HepG2 (cell line): ENCODE results near the gene SENP7. TPM values are rescaled to one million over a fixed set of nuclear protein-coding genes. Genes with fewer than 3 reads are reported as not detected.

Experiments
- FIP1L1 ChIP-seq: fragments of 200-400 bp; formaldehyde crosslinking; IDR thresholded peaks from 2 replicates; pipeline ENCODE4 v1.6.1; 2018; ENCODE audit warnings: low read depth, mild to moderate bottlenecking, low read length, moderate library complexity, borderline replicate concordance; ENCODE audit not compliant: insufficient read depth
- TAF1 ChIP-seq: sonication (generic); formaldehyde crosslinking; IDR thresholded peaks from 2 replicates; pipeline ENCODE4 v1.4.0; 2020; ENCODE audit warnings: missing genetic modification reagents
- XBP1 ChIP-seq: sonication (generic); formaldehyde crosslinking; IDR thresholded peaks from 2 replicates; pipeline ENCODE4 v1.5.0; 2020; ENCODE audit warnings: missing genetic modification reagents
- polyA plus RNA-seq, 8 experiments: library from polyadenylated mRNA; depleted of rRNA in 3 of 8; stranded (reverse) in 7 of 8; unstranded in 1 of 8; fragments of >200 nt; fragmentation: Illumina TruSeq in 4 of 8; extraction: Trizol in 4 of 8; gene quantifications; 2 replicates each; pipeline versions ENCODE4 v1.2.1 to v1.2.3, GENCODE V29; 2011 to 2016; ENCODE audit warnings: low read depth in 4 of 8, missing spikeins in 1 of 8, mixed read lengths in 1 of 8; ENCODE audit not compliant: insufficient read depth in 1 of 8
- total RNA-seq, 5 experiments: library from RNA; depleted of rRNA; stranded (reverse); fragments of >200 nt; fragmentation: Illumina TruSeq; extraction: Trizol; gene quantifications; 2 replicates each; pipeline ENCODE4 v1.2.3, GENCODE V29; 2016; ENCODE audit warnings: low read depth in 1 of 5
- TF ChIP-seq, protein P1 (sequence below): sonication (generic); formaldehyde crosslinking; IDR thresholded peaks from 2 replicates; pipeline ENCODE4 v1.8.0; 2022; ENCODE audit warnings: missing genetic modification reagents, mild to moderate bottlenecking, borderline replicate concordance
- TF ChIP-seq, protein P2 (sequence below): sonication (generic); formaldehyde crosslinking; IDR thresholded peaks from 2 replicates; pipeline ENCODE4 v1.4.0; 2020; ENCODE audit warnings: missing genetic modification reagents
- TF ChIP-seq, protein P3 (sequence below): sonication (generic); formaldehyde crosslinking; IDR thresholded peaks from 2 replicates; pipeline ENCODE4 v1.4.0; 2020; ENCODE audit warnings: mild to moderate bottlenecking, missing genetic modification reagents
- TF ChIP-seq, protein P4 (sequence below): sonication (generic); formaldehyde crosslinking; IDR thresholded peaks from 2 replicates; pipeline ENCODE4 v1.5.1; 2020; ENCODE audit warnings: mild to moderate bottlenecking, missing genetic modification reagents
- TF ChIP-seq, protein P5 (sequence below): IDR thresholded peaks from 2 replicates; pipeline ENCODE4 v1.6.1; 2016; ENCODE audit warnings: low read depth, control low read depth
- TF ChIP-seq, protein P6 (sequence below): IDR thresholded peaks from 2 replicates; pipeline ENCODE4 v1.6.1; 2012; ENCODE audit warnings: low read length, improper control_type of control experiment
- TF ChIP-seq, protein P7 (sequence below): sonication (generic); formaldehyde crosslinking; IDR thresholded peaks from 2 replicates; pipeline ENCODE4 v1.9.0; 2021; ENCODE audit warnings: missing genetic modification reagents, mild to moderate bottlenecking, borderline replicate concordance

The SENP7 gene
- total and polyA plus RNA-seq, 2 of the 13 experiments (the other 11 are each of a cell fraction or from before 2014, with no cell fraction given), result 9.1 to 10.3 TPM

DNA sequence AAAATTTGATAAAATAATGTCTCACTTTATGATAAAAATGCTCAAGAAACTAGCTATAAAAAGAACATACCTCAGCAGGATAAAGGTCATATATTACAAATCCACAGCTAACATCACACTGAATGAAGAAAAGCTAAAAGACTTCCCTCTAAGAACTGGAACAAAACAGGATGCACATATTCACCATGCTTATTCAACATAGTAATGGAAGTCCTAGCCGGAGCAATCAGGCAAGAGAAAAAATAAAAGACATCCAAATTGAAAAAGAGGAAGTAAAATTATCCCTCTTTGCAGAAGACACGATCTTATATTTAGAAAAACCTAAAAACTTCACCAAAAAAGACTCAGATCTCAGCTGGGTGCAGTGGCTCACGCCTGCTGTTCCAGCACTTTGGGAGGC, 34.0 kb downstream of the SENP7 start (continued):
- TF ChIP-seq, protein P1, sequence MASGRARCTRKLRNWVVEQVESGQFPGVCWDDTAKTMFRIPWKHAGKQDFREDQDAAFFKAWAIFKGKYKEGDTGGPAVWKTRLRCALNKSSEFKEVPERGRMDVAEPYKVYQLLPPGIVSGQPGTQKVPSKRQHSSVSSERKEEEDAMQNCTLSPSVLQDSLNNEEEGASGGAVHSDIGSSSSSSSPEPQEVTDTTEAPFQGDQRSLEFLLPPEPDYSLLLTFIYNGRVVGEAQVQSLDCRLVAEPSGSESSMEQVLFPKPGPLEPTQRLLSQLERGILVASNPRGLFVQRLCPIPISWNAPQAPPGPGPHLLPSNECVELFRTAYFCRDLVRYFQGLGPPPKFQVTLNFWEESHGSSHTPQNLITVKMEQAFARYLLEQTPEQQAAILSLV (CRISPR knock-in tag), result no peak
- TF ChIP-seq, protein P2, sequence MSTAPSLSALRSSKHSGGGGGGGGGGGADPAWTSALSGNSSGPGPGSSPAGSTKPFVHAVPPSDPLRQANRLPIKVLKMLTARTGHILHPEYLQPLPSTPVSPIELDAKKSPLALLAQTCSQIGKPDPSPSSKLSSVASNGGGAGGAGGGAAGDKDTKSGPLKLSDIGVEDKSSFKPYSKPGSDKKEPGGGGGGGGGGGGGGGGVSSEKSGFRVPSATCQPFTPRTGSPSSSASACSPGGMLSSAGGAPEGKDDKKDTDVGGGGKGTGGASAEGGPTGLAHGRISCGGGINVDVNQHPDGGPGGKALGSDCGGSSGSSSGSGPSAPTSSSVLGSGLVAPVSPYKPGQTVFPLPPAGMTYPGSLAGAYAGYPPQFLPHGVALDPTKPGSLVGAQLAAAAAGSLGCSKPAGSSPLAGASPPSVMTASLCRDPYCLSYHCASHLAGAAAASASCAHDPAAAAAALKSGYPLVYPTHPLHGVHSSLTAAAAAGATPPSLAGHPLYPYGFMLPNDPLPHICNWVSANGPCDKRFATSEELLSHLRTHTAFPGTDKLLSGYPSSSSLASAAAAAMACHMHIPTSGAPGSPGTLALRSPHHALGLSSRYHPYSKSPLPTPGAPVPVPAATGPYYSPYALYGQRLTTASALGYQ (CRISPR knock-in tag), result no peak
- TF ChIP-seq TAF1 (CRISPR knock-in tag), result no peak
- no peak for TF ChIP-seq XBP1 (CRISPR knock-in tag)
- TF ChIP-seq, protein P3, sequence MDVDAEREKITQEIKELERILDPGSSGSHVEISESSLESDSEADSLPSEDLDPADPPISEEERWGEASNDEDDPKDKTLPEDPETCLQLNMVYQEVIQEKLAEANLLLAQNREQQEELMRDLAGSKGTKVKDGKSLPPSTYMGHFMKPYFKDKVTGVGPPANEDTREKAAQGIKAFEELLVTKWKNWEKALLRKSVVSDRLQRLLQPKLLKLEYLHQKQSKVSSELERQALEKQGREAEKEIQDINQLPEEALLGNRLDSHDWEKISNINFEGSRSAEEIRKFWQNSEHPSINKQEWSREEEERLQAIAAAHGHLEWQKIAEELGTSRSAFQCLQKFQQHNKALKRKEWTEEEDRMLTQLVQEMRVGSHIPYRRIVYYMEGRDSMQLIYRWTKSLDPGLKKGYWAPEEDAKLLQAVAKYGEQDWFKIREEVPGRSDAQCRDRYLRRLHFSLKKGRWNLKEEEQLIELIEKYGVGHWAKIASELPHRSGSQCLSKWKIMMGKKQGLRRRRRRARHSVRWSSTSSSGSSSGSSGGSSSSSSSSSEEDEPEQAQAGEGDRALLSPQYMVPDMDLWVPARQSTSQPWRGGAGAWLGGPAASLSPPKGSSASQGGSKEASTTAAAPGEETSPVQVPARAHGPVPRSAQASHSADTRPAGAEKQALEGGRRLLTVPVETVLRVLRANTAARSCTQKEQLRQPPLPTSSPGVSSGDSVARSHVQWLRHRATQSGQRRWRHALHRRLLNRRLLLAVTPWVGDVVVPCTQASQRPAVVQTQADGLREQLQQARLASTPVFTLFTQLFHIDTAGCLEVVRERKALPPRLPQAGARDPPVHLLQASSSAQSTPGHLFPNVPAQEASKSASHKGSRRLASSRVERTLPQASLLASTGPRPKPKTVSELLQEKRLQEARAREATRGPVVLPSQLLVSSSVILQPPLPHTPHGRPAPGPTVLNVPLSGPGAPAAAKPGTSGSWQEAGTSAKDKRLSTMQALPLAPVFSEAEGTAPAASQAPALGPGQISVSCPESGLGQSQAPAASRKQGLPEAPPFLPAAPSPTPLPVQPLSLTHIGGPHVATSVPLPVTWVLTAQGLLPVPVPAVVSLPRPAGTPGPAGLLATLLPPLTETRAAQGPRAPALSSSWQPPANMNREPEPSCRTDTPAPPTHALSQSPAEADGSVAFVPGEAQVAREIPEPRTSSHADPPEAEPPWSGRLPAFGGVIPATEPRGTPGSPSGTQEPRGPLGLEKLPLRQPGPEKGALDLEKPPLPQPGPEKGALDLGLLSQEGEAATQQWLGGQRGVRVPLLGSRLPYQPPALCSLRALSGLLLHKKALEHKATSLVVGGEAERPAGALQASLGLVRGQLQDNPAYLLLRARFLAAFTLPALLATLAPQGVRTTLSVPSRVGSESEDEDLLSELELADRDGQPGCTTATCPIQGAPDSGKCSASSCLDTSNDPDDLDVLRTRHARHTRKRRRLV (CRISPR knock-in tag), result no peak
- TF ChIP-seq, protein P4, sequence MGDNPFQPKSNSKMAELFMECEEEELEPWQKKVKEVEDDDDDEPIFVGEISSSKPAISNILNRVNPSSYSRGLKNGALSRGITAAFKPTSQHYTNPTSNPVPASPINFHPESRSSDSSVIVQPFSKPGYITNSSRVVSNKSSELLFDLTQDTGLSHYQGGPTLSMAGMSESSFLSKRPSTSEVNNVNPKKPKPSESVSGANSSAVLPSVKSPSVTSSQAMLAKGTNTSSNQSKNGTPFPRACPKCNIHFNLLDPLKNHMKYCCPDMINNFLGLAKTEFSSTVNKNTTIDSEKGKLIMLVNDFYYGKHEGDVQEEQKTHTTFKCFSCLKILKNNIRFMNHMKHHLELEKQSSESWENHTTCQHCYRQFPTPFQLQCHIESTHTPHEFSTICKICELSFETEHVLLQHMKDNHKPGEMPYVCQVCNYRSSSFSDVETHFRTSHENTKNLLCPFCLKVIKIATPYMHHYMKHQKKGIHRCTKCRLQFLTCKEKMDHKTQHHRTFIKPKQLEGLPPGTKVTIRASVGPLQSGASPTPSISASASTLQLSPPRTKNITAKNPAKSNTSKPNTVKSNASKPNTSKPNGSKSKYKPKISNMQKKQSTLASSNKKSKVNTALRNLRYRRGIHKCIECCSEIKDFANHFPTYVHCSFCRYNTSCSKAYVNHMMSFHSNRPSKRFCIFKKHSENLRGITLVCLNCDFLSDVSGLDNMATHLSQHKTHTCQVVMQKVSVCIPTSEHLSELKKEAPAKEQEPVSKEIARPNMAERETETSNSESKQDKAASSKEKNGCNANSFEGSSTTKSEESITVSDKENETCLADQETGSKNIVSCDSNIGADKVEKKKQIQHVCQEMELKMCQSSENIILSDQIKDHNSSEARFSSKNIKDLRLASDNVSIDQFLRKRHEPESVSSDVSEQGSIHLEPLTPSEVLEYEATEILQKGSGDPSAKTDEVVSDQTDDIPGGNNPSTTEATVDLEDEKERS (CRISPR knock-in tag), result no peak
- TF ChIP-seq, protein P5, sequence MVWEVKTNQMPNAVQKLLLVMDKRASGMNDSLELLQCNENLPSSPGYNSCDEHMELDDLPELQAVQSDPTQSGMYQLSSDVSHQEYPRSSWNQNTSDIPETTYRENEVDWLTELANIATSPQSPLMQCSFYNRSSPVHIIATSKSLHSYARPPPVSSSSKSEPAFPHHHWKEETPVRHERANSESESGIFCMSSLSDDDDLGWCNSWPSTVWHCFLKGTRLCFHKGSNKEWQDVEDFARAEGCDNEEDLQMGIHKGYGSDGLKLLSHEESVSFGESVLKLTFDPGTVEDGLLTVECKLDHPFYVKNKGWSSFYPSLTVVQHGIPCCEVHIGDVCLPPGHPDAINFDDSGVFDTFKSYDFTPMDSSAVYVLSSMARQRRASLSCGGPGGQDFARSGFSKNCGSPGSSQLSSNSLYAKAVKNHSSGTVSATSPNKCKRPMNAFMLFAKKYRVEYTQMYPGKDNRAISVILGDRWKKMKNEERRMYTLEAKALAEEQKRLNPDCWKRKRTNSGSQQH (CRISPR knock-in tag), result no peak
- TF ChIP-seq FIP1L1, result no peak
- TF ChIP-seq, protein P6, sequence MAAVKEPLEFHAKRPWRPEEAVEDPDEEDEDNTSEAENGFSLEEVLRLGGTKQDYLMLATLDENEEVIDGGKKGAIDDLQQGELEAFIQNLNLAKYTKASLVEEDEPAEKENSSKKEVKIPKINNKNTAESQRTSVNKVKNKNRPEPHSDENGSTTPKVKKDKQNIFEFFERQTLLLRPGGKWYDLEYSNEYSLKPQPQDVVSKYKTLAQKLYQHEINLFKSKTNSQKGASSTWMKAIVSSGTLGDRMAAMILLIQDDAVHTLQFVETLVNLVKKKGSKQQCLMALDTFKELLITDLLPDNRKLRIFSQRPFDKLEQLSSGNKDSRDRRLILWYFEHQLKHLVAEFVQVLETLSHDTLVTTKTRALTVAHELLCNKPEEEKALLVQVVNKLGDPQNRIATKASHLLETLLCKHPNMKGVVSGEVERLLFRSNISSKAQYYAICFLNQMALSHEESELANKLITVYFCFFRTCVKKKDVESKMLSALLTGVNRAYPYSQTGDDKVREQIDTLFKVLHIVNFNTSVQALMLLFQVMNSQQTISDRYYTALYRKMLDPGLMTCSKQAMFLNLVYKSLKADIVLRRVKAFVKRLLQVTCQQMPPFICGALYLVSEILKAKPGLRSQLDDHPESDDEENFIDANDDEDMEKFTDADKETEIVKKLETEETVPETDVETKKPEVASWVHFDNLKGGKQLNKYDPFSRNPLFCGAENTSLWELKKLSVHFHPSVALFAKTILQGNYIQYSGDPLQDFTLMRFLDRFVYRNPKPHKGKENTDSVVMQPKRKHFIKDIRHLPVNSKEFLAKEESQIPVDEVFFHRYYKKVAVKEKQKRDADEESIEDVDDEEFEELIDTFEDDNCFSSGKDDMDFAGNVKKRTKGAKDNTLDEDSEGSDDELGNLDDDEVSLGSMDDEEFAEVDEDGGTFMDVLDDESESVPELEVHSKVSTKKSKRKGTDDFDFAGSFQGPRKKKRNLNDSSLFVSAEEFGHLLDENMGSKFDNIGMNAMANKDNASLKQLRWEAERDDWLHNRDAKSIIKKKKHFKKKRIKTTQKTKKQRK, result no peak
- TF ChIP-seq, protein P7, sequence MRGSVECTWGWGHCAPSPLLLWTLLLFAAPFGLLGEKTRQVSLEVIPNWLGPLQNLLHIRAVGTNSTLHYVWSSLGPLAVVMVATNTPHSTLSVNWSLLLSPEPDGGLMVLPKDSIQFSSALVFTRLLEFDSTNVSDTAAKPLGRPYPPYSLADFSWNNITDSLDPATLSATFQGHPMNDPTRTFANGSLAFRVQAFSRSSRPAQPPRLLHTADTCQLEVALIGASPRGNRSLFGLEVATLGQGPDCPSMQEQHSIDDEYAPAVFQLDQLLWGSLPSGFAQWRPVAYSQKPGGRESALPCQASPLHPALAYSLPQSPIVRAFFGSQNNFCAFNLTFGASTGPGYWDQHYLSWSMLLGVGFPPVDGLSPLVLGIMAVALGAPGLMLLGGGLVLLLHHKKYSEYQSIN (CRISPR knock-in tag), result no peak
